GM20000 (cell line): ENCODE data around the gene CBLN3.

ENCODE experiments used
- DNase-seq: peaks from one replicate; pipeline ENCODE4 v3.0.0; 2012; ENCODE audit warnings: low spot score
- CTCF ChIP-seq: IDR thresholded peaks from 2 replicates; pipeline ENCODE4 v1.5.1; 2012; ENCODE audit warnings: mild to moderate bottlenecking, control low read depth; ENCODE audit errors: extremely low read depth, missing control alignments

The CBLN3 gene

GRCh38 chr14:24422261-24422660, 7.2 kb downstream of the CBLN3 start:
- TF ChIP-seq CTCF, result no peak
- no peak for DNase-seq

- DNase-seq, result no peak
- TF ChIP-seq CTCF, result no peak
Observed at GRCh38 chr14:24418492-24418873, 11.0 kb downstream of the CBLN3 start.

GRCh38 chr14:24417832-24418491, 11.5 kb downstream of the CBLN3 start:
- no peak for TF ChIP-seq CTCF
- no peak for DNase-seq

GRCh38 chr14:24416932-24417619, 12.4 kb downstream of the CBLN3 start:
- no peak for DNase-seq
- TF ChIP-seq CTCF, result no peak

- no peak for TF ChIP-seq CTCF
- no peak for DNase-seq
Observed at GRCh38 chr14:24416254-24416931, 13.1 kb downstream of the CBLN3 start.

- no peak for TF ChIP-seq CTCF
Observed at GRCh38 chr14:24415421-24416253, 13.8 kb downstream of the CBLN3 start.

More at GRCh38 chr14:24415421-24416253, 13.8 kb downstream of the CBLN3 start:
- DNase-seq, result no peak
